GM23338 (cell line): ENCODE measurements around the gene ETV6. TPM values are rescaled to one million over a fixed set of nuclear protein-coding genes. Genes with fewer than 3 reads are reported as not detected.

Source experiments
- ATAC-seq: fragments of 200-7000 bp; cut with Tn5 transposase; 3 replicates; pipeline ENCODE4 v1.9.1; 2020
- DNase-seq: peaks from one replicate; pipeline ENCODE4 v3.0.0-alpha.2; 2015; ENCODE audit warnings: low spot score
- H2AFZ ChIP-seq: fragments of 200-600 bp; sonication (generic); 2 replicates; pipeline ENCODE4 v1.8.0; 2016; ENCODE audit warnings: antibody characterized with exemption, mild to moderate bottlenecking, moderate library complexity
- H3F3A ChIP-seq: fragments of 200-600 bp; sonication (generic); replicated peaks from 2 replicates; pipeline ENCODE4 v1.8.0; 2017; ENCODE audit warnings: antibody characterized with exemption, mixed run types, low read depth
- H3K27ac ChIP-seq: fragments of 200-600 bp; sonication (generic); 2 replicates; pipeline ENCODE4 v1.6.1; 2016; ENCODE audit warnings: low read depth
- H3K27me3 ChIP-seq: fragments of 200-600 bp; sonication (generic); 2 replicates; pipeline ENCODE4 v1.8.0; 2016; ENCODE audit warnings: mild to moderate bottlenecking, mixed run types, moderate library complexity; ENCODE audit not compliant: insufficient read depth
- H3K36me3 ChIP-seq: fragments of 200-600 bp; sonication (generic); 2 replicates; pipeline ENCODE4 v1.8.0; 2016; ENCODE audit warnings: mild to moderate bottlenecking; ENCODE audit not compliant: insufficient read depth
- H3K4me1 ChIP-seq: fragments of 200-600 bp; sonication (generic); 2 replicates; pipeline ENCODE4 v1.8.0; 2016; ENCODE audit warnings: mild to moderate bottlenecking, moderate library complexity; ENCODE audit not compliant: insufficient read depth
- H3K4me2 ChIP-seq: fragments of 200-600 bp; sonication (generic); 2 replicates; pipeline ENCODE4 v1.7.1; 2017; ENCODE audit warnings: mixed run types
- H3K4me3 ChIP-seq: fragments of 200-600 bp; sonication (generic); 2 replicates; pipeline ENCODE4 v1.6.1; 2016; ENCODE audit warnings: mixed run types
- H3K79me2 ChIP-seq: fragments of 200-600 bp; sonication (generic); replicated peaks from 2 replicates; pipeline ENCODE4 v1.8.0; 2017; ENCODE audit warnings: mild to moderate bottlenecking; ENCODE audit not compliant: insufficient read depth
- H3K9me2 ChIP-seq: fragments of 200-600 bp; sonication (generic); 2 replicates; pipeline ENCODE4 v1.8.0; 2017; ENCODE audit not compliant: insufficient read depth
- H4K20me1 ChIP-seq: fragments of 200-600 bp; sonication (generic); replicated peaks from 2 replicates; pipeline ENCODE4 v1.8.0; 2017; ENCODE audit warnings: mild to moderate bottlenecking; ENCODE audit not compliant: insufficient read depth
- H3K27ac Mint-ChIP-seq: 2 replicates; pipeline ENCODE4 v1.8.0; 2020; ENCODE audit warnings: inconsistent platforms, mild to moderate bottlenecking, moderate library complexity, mixed read lengths
- H3K27me3 Mint-ChIP-seq: 3 replicates; pipeline ENCODE4 v1.8.0; 2022; ENCODE audit warnings: low read depth, mild to moderate bottlenecking, moderate library complexity, mixed read lengths, inconsistent platforms; ENCODE audit not compliant: insufficient read depth, poor library complexity
- H3K36me3 Mint-ChIP-seq: 3 replicates; pipeline ENCODE4 v1.8.0; 2021; ENCODE audit warnings: low read depth, mild to moderate bottlenecking, inconsistent platforms, moderate library complexity, mixed read lengths
- H3K4me1 Mint-ChIP-seq: 3 replicates; pipeline ENCODE4 v1.8.0; 2020; ENCODE audit warnings: mild to moderate bottlenecking, inconsistent platforms, mixed read lengths
- H3K4me3 Mint-ChIP-seq: 3 replicates; pipeline ENCODE4 v1.8.0; 2021; ENCODE audit warnings: moderate library complexity, mild to moderate bottlenecking, inconsistent platforms, mixed read lengths
- H3K9me3 Mint-ChIP-seq: 3 replicates; pipeline ENCODE4 v1.8.0; 2020; ENCODE audit warnings: moderate library complexity, mild to moderate bottlenecking, inconsistent platforms, mixed read lengths
- CREB1 ChIP-seq: fragments of 250-450 bp; sonication (Bioruptor Pico); IDR thresholded peaks from 2 replicates; pipeline ENCODE4 v1.5.0; 2020; ENCODE audit warnings: low read depth, mild to moderate bottlenecking, moderate library complexity
- EZH2 ChIP-seq: fragments of 200-600 bp; sonication (generic); IDR thresholded peaks from one replicate; pipeline ENCODE4 v1.8.0; 2017; ENCODE audit warnings: antibody characterized with exemption, mild to moderate bottlenecking, low read depth; ENCODE audit not compliant: unreplicated experiment
- EZH2phosphoT487 ChIP-seq: fragments of 200-600 bp; sonication (generic); IDR thresholded peaks from one replicate; pipeline ENCODE4 v1.8.1; 2018; ENCODE audit warnings: antibody characterized with exemption; ENCODE audit not compliant: unreplicated experiment
- JUNB ChIP-seq: IDR thresholded peaks from one replicate; pipeline ENCODE4 v1.6.1; 2016; ENCODE audit warnings: antibody characterized with exemption; ENCODE audit not compliant: unreplicated experiment
- NANOG ChIP-seq: IDR thresholded peaks from 2 replicates; pipeline ENCODE4 v1.6.1; 2016; ENCODE audit warnings: antibody characterized with exemption, borderline replicate concordance
- POLR2AphosphoS5 ChIP-seq: IDR thresholded peaks from 2 replicates; pipeline ENCODE4 v1.6.1; 2016; ENCODE audit warnings: antibody characterized with exemption, low read depth
- STAT1 ChIP-seq: IDR thresholded peaks from one replicate; pipeline ENCODE4 v1.6.1; 2016; ENCODE audit warnings: antibody characterized with exemption; ENCODE audit not compliant: unreplicated experiment
- ZNF114 ChIP-seq: fragments of 250-450 bp; sonication (Bioruptor Pico); IDR thresholded peaks from 2 replicates; pipeline ENCODE4 v1.5.0; 2020; ENCODE audit warnings: mild to moderate bottlenecking, moderate library complexity
- ZNF331 ChIP-seq: fragments of 250-450 bp; sonication (Bioruptor Pico); IDR thresholded peaks from 2 replicates; pipeline ENCODE4 v1.5.0; 2020; ENCODE audit warnings: low read depth, mild to moderate bottlenecking, moderate library complexity
- polyA plus RNA-seq: library from polyadenylated mRNA; unstranded; fragments of >200 nt; fragmentation: Nextera tagmentation; extraction: Ambion mirVana; gene quantifications from 2 replicates; pipeline ENCODE4 v1.2.1, GENCODE V29; 2016
- total RNA-seq: library from RNA; depleted of rRNA; stranded (reverse); fragments of >200 nt; shearing (Covaris generic); gene quantifications from 2 replicates; pipeline ENCODE4 v1.2.3, GENCODE V29; 2014
- TF ChIP-seq, protein P1 (sequence below): IDR thresholded peaks from 2 replicates; pipeline ENCODE4 v1.6.1; 2016; ENCODE audit warnings: antibody characterized with exemption
- TF ChIP-seq, protein P2 (sequence below), 2 experiments: fragments of 200-600 bp in 1 of 2; sonication (generic) in 1 of 2; conservative IDR thresholded peaks; 2 replicates each; pipeline versions ENCODE4 v1.5.1 to v1.6.1; 2016 to 2017; ENCODE audit warnings: antibody characterized with exemption in 2 of 2, low read depth in 2 of 2, mild to moderate bottlenecking in 2 of 2, moderate library complexity in 1 of 2
- TF ChIP-seq, protein P3 (sequence below): fragments of 250-450 bp; sonication (Bioruptor Pico); IDR thresholded peaks from 2 replicates; pipeline ENCODE4 v1.5.0; 2020; ENCODE audit warnings: mild to moderate bottlenecking, moderate library complexity

The ETV6 gene
- total and polyA plus RNA-seq, 2 experiments from 2014 or later, result 7.5 to 15.1 TPM

- Histone ChIP-seq H3F3A (no peaks in the 10 kb centered on the region), H3K4me3 (no peak overlapping the region), H3K27ac (no peak overlapping the region), H3K4me1 (peaks cover 45% of the 10 kb centered on the region), H4K20me1 (no peaks in the 10 kb centered on the region), H3K4me2 (no peak overlapping the region), H3K9me2 (no peaks in the 10 kb centered on the region; the same call in none of the 2 replicates), H3K27me3 (no peaks in the 10 kb centered on the region), H3K36me3 (no peaks in the 10 kb centered on the region), H3K79me2 (peaks cover 12% of the 10 kb centered on the region; the same call in 1 of the 2 replicates), H2AFZ (no peak overlapping the region)
- ATAC-seq (no peak), DNase-seq (no peak)
- TF ChIP-seq POLR2AphosphoS5 (no peak), STAT1 (no peak), ZNF114 (CRISPR knock-in tag) (no peak), EZH2 (no peak), EZH2phosphoT487 (no peak), ZNF331 (no peak), NANOG (no peak), JUNB (no peak), CREB1 (CRISPR knock-in tag) (no peak)
- TF ChIP-seq, protein P1, sequence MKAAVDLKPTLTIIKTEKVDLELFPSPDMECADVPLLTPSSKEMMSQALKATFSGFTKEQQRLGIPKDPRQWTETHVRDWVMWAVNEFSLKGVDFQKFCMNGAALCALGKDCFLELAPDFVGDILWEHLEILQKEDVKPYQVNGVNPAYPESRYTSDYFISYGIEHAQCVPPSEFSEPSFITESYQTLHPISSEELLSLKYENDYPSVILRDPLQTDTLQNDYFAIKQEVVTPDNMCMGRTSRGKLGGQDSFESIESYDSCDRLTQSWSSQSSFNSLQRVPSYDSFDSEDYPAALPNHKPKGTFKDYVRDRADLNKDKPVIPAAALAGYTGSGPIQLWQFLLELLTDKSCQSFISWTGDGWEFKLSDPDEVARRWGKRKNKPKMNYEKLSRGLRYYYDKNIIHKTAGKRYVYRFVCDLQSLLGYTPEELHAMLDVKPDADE, result no peak
- TF ChIP-seq, protein P2, sequence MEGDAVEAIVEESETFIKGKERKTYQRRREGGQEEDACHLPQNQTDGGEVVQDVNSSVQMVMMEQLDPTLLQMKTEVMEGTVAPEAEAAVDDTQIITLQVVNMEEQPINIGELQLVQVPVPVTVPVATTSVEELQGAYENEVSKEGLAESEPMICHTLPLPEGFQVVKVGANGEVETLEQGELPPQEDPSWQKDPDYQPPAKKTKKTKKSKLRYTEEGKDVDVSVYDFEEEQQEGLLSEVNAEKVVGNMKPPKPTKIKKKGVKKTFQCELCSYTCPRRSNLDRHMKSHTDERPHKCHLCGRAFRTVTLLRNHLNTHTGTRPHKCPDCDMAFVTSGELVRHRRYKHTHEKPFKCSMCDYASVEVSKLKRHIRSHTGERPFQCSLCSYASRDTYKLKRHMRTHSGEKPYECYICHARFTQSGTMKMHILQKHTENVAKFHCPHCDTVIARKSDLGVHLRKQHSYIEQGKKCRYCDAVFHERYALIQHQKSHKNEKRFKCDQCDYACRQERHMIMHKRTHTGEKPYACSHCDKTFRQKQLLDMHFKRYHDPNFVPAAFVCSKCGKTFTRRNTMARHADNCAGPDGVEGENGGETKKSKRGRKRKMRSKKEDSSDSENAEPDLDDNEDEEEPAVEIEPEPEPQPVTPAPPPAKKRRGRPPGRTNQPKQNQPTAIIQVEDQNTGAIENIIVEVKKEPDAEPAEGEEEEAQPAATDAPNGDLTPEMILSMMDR (conservative IDR thresholded peaks at IDR 0.05; ENCODE audit: low read depth in 2 of 2), result no peak
- TF ChIP-seq, protein P3, sequence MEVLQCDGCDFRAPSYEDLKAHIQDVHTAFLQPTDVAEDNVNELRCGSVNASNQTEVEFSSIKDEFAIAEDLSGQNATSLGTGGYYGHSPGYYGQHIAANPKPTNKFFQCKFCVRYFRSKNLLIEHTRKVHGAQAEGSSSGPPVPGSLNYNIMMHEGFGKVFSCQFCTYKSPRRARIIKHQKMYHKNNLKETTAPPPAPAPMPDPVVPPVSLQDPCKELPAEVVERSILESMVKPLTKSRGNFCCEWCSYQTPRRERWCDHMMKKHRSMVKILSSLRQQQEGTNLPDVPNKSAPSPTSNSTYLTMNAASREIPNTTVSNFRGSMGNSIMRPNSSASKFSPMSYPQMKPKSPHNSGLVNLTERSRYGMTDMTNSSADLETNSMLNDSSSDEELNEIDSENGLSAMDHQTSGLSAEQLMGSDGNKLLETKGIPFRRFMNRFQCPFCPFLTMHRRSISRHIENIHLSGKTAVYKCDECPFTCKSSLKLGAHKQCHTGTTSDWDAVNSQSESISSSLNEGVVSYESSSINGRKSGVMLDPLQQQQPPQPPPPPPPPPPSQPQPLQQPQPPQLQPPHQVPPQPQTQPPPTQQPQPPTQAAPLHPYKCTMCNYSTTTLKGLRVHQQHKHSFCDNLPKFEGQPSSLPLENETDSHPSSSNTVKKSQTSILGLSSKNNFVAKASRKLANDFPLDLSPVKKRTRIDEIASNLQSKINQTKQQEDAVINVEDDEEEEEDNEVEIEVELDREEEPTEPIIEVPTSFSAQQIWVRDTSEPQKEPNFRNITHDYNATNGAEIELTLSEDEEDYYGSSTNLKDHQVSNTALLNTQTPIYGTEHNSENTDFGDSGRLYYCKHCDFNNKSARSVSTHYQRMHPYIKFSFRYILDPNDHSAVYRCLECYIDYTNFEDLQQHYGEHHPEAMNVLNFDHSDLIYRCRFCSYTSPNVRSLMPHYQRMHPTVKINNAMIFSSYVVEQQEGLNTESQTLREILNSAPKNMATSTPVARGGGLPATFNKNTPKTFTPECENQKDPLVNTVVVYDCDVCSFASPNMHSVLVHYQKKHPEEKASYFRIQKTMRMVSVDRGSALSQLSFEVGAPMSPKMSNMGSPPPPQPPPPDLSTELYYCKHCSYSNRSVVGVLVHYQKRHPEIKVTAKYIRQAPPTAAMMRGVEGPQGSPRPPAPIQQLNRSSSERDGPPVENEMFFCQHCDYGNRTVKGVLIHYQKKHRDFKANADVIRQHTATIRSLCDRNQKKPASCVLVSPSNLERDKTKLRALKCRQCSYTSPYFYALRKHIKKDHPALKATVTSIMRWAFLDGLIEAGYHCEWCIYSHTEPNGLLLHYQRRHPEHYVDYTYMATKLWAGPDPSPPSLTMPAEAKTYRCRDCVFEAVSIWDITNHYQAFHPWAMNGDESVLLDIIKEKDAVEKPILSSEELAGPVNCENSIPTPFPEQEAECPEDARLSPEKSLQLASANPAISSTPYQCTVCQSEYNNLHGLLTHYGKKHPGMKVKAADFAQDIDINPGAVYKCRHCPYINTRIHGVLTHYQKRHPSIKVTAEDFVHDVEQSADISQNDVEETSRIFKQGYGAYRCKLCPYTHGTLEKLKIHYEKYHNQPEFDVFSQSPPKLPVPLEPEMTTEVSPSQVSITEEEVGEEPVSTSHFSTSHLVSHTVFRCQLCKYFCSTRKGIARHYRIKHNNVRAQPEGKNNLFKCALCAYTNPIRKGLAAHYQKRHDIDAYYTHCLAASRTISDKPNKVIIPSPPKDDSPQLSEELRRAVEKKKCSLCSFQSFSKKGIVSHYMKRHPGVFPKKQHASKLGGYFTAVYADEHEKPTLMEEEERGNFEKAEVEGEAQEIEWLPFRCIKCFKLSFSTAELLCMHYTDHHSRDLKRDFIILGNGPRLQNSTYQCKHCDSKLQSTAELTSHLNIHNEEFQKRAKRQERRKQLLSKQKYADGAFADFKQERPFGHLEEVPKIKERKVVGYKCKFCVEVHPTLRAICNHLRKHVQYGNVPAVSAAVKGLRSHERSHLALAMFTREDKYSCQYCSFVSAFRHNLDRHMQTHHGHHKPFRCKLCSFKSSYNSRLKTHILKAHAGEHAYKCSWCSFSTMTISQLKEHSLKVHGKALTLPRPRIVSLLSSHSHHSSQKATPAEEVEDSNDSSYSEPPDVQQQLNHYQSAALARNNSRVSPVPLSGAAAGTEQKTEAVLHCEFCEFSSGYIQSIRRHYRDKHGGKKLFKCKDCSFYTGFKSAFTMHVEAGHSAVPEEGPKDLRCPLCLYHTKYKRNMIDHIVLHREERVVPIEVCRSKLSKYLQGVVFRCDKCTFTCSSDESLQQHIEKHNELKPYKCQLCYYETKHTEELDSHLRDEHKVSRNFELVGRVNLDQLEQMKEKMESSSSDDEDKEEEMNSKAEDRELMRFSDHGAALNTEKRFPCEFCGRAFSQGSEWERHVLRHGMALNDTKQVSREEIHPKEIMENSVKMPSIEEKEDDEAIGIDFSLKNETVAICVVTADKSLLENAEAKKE (CRISPR knock-in tag), result no peak
- Mint-ChIP-seq H3K9me3 (no peaks in the 10 kb centered on the region; the same call in 2 of the 3 replicates), H3K4me1 (peaks cover 58% of the 10 kb centered on the region), H3K27me3 (peaks cover 8% of the 10 kb centered on the region), H3K36me3 (no peaks in the 10 kb centered on the region), H3K27ac (no peak overlapping the region), H3K4me3 (no peak overlapping the region)
Observed at GRCh38 chr12:11748903-11749302, 99.4 kb downstream of the ETV6 start.
